SH-SY5Y (cell line): ENCODE data around the gene NDUFAF4.

Experiments used
- GATA2 ChIP-seq: IDR thresholded peaks from 2 replicates; pipeline ENCODE4 v1.6.1; 2011; ENCODE audit warnings: mild to moderate bottlenecking, low read depth, low read length
- GATA3 ChIP-seq: IDR thresholded peaks from 2 replicates; pipeline ENCODE4 v1.6.1; 2011; ENCODE audit warnings: low read depth, mild to moderate bottlenecking, low read length, moderate library complexity

- no peak for TF ChIP-seq GATA2
- no peak for TF ChIP-seq GATA3
These were observed 36.4 kb upstream of the NDUFAF4 start for GRCh38 chr6:96934087-96934486.
